NCI-H2171 (cell line): ENCODE results near the gene USP47.
A peak's percentile ranks its signal among the peaks of the same experiment; 100 is the strongest.

Experiments
- DNase-seq: peaks from one replicate; lab custom pipeline; 2025; lab: John Stamatoyannopoulos, UW

Gene USP47, protein sequence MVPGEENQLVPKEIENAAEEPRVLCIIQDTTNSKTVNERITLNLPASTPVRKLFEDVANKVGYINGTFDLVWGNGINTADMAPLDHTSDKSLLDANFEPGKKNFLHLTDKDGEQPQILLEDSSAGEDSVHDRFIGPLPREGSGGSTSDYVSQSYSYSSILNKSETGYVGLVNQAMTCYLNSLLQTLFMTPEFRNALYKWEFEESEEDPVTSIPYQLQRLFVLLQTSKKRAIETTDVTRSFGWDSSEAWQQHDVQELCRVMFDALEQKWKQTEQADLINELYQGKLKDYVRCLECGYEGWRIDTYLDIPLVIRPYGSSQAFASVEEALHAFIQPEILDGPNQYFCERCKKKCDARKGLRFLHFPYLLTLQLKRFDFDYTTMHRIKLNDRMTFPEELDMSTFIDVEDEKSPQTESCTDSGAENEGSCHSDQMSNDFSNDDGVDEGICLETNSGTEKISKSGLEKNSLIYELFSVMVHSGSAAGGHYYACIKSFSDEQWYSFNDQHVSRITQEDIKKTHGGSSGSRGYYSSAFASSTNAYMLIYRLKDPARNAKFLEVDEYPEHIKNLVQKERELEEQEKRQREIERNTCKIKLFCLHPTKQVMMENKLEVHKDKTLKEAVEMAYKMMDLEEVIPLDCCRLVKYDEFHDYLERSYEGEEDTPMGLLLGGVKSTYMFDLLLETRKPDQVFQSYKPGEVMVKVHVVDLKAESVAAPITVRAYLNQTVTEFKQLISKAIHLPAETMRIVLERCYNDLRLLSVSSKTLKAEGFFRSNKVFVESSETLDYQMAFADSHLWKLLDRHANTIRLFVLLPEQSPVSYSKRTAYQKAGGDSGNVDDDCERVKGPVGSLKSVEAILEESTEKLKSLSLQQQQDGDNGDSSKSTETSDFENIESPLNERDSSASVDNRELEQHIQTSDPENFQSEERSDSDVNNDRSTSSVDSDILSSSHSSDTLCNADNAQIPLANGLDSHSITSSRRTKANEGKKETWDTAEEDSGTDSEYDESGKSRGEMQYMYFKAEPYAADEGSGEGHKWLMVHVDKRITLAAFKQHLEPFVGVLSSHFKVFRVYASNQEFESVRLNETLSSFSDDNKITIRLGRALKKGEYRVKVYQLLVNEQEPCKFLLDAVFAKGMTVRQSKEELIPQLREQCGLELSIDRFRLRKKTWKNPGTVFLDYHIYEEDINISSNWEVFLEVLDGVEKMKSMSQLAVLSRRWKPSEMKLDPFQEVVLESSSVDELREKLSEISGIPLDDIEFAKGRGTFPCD (N-terminal part only)

GRCh38 chr11:11841723-11842420 lies at the start of gene USP47:
Gene USP47, plus strand, starts transcription at chr11:11841972. Its CDS starts 214 bp downstream, at chr11:11842186.
- peak; percentile 60 for DNase-seq

DNA sequence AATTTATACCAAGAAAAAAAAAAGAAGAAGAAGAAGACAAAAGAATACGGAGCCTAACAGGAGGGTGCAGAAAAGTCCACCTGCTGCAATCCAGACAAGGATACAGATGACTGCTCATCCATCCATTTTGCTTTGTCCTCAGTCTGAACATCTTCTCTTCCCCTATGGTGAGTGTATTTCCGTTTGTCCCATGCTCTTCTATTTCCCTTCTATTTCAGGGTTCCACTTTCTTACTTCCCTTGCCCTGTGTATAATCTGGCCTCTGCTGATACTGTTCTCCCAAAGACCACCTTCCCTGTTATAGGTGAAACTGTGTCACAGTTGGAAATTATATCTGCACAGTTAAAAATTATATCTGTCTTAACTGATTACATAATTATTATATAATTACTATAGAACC lies 48.7 kb upstream of the USP47 start:
- no peak for DNase-seq

DNA sequence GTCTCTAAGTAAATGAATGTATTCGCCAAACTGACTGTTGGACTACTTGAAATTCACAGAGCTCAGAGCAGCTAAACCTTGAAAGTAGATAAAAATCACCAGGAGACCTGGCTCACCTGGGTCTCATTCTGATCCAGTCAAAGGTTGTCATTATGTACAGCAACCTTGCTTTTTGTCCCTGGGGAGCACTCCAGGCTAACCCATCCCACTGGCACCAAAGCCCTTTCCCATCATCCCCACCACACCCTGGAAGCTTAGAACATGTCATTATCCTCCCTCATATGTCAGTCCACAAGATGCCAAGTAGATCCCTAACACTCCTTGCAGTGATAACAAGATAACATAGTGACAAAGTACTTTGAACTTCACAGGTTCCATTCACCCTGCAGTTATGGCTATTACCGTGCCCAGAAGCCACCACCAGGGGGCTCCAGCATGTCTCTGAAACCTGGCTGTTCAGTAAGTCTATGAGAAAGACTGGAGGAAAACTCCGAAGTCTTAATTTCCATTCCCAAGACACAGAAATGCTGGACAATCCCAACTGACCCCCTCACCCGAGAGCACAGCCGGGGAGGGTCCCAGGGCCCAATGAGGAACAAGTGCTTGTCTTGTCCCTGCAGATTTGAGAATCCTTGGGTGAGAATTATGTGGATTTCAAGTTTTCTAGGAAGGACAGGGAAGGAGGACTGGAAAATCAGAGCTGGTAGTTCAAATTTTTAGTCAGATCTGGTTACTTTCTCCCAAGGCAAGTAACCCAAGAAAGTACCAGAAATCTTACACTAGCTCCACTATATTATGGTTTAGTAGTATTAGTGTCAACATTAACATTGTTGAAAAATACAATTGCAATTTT lies 43.0 kb upstream of the USP47 start:
- no peak for DNase-seq

- no peak for DNase-seq
Observed at GRCh38 chr11:11805228-11805627, 36.5 kb upstream of the USP47 start.

DNA sequence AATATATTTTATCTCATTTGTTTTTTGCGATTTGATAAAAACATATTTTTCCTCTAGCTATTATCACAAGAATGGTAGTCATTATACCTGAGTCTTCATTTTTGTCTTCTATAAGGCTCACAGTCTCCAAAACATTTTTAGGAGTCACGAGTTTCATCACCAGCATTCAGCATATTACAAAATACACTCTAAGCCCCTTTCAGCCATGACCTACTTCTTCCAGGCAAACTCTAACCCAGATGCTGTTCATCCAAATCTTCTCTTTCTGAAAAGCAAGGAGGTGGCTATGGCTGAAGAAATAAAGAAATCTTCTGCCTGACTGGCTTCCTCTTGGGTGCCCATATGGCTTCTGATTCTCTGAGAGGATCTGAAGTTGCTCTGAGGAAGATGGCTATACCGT lies 35.7 kb upstream of the USP47 start:
- DNase-seq: no peak

DNA sequence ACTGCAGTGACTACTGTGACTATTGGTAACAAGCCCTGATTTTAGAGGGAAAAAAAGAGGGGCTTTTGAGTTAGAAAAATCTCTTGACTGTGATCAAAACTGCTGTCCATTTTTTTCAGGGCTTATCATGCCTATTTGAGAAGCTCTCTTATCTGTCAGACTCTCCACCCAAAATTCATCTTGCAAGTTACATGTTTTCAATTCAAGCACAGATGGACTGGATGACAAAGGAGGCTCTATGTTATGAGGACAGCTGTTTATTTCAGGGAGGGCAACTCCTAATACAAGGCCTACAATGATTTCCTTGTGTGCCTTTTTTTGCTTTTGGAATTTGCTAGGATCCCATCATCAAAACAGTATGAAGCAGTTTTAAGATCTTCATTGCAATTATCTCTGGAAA lies 35.2 kb upstream of the USP47 start:
- DNase-seq: no peak

DNA sequence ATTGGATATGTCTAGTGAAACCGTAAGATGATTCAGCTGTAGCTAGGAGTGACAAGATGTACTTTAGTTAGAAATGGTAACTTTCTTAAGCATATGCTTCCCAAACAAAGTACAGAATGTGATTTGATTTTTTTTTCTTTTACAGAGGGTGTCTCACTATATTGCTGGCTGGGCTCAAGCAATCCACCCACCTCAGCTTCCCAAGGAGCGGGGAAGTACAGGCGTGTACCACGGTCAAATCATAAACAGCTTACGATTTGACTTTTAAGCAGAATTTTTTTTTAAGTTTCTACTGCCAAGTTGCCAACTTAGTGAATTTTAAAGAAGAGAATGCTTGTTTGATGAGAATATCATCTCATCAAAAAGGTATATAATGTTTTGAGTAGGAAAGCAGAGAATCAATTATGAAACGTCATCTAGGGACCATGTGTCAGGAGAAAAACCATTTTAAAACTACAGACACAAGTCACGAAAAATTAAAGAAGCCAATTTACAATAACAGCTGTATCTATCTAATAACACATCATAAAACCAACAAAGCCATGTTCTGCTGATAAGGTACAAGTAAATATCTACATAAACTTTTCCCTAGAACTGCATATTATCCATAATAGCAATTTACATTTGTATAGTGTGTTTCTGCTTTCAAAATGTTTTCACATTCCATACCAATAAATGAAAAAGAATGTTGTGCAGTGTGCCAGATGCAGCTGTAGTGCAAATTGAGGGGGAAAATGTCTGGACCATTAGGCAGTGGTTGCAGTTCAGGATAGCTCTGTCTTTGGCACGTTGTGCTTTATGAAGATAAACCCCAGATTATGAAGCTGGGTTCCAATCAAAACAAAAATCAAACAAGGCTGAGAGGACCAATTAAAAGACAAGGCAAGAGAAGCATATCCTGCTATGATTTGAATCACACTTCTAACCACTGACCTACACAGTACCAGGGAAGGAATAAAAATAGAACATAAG lies 33.7 kb upstream of the USP47 start:
- DNase-seq: no peak

- DNase-seq: no peak
Observed at GRCh38 chr11:11808992-11809615, 32.7 kb upstream of the USP47 start.

DNA sequence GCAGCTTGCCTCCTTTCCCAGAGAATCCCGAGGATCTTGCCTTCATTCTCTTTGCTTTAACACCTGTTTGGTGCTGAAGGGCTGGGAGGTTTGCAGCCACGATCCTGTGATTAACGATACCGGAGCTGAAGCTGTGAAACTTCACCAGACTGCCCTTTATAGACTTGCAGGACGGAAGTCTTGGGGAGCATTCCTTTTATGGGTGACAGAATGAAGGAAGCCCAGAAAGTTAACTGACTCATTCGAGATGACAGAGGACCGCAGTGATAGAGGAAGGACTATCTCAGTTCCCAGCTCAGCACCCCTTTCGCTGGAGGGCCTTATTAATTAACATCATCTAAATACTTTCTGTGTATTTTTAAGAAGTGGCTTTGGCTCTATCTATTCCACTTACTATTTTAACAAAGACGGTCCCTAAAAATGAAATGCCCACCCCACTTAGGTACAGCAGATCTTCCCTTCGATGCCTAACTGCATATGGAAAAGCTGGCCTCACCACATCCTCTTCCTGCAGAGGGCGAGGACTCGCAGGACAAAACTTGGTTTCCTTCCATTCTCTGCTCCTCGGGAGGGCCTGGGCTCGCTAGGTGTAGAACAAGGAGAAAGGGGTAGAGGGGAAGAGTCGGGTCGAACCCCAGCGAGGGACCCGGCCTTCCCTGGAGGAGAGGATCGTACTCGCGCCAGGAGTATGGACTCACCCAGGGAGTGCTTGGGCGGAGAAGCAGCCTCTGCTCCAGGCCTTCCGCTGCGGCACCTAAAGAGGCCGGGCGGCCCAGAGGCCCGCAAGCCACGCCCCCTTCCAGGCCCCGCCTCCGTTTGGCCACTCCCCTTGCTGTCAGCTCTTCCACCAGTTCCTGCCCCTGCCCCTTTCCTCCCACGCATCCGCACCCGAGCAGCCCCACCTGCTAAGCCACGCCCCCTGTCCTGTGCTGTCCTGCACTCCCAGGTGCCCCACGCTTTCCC lies 30.7 kb upstream of the USP47 start:
- DNase-seq: no peak

- no peak for DNase-seq
Observed at GRCh38 chr11:11813288-11813962, 28.3 kb upstream of the USP47 start.

DNA sequence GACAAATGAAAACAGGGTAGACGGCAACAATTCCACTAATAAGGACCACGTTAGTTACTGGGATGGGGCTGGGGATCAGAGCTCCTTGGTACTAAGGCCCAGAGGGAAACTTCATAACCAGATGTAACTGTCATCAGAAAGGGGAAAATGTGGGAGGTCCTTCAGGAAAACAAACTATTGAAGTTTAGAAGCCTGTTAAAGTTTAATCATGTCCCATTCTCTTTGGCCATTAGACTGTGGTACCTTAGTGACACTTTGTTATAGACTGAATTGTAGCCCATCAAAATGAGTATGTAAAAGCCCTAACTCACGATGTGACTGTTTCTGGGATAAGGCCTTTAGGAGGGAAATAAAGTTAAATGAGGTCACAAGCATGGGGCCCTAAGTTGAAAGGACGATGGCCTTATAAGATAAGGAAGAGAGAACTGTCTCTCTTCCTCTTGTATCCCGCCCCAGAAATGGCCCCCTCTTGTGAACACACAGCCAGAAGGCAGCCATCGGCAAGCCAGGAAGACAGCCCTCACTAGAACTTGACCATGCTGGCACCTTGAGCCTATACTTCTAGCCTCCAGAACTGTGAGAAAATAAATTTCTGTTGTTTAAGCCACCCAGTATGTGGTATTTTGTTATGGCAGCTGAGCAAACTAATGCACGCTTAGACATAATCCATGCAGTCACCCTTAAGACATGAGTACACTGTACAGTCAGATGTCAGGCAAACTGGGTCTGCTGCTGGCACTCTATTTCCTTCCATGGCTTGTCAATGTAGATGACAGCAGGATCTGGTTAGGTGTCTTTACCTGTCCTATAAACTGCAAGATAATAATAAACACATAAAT lies 26.9 kb upstream of the USP47 start:
- no peak for DNase-seq

GRCh38 chr11:11816511-11817314 lies 25.1 kb upstream of the USP47 start:
- no peak for DNase-seq

- DNase-seq: no peak
Observed at GRCh38 chr11:11817957-11818356, 23.8 kb upstream of the USP47 start.

GRCh38 chr11:11818529-11819121 lies 23.1 kb upstream of the USP47 start:
- DNase-seq: no peak

DNA sequence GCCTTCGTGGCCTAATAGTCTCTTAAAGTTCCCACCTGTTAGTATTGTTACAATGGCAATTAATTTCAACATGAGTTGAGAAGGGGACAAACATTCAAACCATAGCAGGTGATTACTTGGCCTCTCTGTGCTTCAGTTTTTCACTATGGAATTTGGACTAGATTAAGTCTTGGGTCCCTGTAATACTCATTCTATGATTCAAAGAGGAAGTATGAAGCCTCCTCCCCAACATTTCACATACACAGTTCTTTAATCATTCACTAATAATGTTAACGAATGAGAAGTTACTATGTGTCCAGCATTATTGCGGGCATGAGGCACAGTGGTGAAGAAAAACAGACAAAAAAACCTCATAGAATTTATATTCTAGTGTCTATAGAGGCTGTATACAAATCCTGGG lies 19.9 kb upstream of the USP47 start:
- DNase-seq: no peak
